Measurements from ENCODE around the gene ZNF771.

DNA sequence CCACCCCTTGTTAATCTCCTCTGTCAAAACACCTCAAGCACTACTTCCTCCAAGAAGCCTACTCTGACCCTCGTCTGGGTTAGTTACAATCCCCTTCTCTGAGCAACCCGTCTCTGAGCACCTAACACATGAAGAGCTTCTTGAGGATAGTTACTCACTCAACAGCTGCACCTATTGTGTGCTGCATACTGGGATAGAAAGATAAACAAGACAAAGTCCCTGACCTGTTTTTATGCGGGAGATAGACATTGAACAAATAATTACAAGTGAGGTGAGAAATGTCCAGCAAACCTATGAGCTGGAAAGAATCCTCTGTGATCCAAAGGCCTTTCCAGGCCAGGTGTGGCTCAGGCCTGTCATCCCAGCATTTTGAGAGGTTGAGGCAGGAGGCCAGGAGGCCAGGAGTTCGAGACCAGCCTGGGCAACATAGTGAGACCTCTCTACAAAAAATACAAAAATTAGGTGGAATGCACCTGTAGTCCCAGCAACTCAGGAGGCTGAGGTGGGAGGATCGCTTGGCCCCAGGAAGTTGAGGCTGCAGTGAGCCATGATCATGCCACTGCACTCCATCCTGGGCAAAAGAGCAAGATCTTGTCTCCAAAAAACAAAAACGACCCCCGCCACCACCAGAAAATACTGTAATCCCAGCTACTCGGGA is 5.5 kb upstream of the ZNF771 start:
- no peak for TF ChIP-seq CTCF (IDR thresholded peaks at IDR 0.05)
- no peak for TF ChIP-seq POLR2AphosphoS5 (IDR thresholded peaks at IDR 0.05)

Measured in prostate gland (tissue), 2 donors.